Measurements from ENCODE around the gene AOAH.

DNA sequence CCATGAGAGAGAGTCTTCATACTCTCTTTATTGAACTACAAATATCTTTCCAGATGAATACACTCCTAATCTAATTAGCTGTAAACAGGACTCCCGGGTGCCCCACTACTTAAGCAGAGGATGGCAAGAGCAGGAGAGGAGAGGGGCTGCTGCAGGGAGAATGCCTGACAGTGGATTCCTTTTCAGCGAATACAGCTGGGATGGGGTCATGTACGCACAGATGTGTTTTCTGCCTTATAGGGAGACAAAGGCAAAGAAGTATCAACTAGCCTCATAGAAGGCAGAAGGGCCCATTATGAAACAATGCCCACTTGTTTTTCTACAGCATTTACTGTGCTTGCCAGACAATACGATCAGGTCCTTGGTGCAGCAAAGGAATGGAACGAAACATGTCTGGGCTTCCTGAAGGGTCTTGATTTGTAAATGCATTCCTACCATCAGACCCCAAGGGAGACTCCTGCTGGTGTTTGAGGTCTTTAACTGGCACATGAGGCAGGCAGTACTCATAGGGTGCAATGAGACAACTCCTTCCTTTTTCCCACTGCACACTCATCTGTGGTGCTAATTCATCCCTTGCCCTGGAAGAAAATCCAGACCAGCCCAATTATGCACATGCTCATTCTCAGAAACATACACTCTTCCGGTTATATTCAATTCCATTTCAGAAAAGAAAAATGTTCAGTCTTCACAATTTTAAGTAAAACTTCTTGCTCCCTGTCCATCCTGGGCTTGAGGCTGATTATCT, 117.1 kb downstream of the AOAH start:
- TF ChIP-seq EZH2phosphoT487 (IDR thresholded peaks at IDR 0.05; ENCODE audit: borderline replicate concordance, low read length): no peak
- TF ChIP-seq, protein P1, sequence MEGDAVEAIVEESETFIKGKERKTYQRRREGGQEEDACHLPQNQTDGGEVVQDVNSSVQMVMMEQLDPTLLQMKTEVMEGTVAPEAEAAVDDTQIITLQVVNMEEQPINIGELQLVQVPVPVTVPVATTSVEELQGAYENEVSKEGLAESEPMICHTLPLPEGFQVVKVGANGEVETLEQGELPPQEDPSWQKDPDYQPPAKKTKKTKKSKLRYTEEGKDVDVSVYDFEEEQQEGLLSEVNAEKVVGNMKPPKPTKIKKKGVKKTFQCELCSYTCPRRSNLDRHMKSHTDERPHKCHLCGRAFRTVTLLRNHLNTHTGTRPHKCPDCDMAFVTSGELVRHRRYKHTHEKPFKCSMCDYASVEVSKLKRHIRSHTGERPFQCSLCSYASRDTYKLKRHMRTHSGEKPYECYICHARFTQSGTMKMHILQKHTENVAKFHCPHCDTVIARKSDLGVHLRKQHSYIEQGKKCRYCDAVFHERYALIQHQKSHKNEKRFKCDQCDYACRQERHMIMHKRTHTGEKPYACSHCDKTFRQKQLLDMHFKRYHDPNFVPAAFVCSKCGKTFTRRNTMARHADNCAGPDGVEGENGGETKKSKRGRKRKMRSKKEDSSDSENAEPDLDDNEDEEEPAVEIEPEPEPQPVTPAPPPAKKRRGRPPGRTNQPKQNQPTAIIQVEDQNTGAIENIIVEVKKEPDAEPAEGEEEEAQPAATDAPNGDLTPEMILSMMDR (IDR thresholded peaks at IDR 0.05; ENCODE audit: low read depth, low read length, poor library complexity, severe bottlenecking): no peak

Measured in DOHH2 (cell line).